ENCODE measurements around the gene SH3RF3.

Gene SH3RF3

DNA sequence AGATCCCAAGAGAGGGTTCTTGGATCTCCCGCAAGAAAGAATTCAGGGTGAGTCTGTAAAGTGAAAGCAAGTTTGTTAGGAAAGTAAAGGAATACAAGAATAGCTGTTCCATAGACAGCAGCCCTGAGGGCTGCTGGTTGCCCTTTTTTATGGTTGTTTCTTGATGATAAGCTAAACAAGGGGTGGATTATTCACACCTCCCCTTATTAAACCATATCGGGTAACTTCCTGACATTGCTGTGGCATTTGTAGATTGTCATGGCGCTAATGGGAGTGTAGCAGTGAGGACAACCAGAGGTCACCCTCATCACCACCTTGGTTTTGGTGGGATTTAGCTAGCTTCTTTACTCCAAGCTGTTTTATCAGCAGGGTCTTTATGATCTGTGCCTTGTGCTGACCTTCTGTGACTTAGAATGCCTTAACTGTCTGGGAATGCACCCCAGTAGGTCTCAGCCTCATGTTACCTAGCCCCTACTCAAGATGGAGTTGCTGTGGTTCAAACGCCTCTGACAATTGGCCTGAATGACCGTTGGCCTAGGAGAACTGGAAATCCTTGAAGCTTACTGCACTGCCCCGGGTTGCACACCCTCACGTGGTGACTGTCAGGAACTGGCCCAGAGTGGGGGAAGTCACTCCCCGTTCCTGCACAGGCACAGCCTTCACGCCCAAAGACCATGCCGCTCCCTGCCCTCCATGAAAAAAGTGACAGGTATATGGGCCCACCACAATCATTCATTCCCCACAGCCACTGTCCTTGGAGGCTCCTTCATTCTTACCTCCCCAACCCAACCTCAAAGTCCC, 347.8 kb downstream of the SH3RF3 start:
- no peaks in the 10 kb centered on the region for H3K9me3 ChIP-seq (ENCODE audit: insufficient read depth, low read length)
- no peaks in the 10 kb centered on the region for H3K36me3 ChIP-seq (ENCODE audit: insufficient read depth, insufficient read length, low read length)
- peaks cover 3% of the 10 kb centered on the region for H3K4me1 ChIP-seq (ENCODE audit: insufficient read depth, insufficient read length)
- no peak for DNase-seq (ENCODE audit: low read depth, low spot score)
- no peak overlapping the region for H3K9ac ChIP-seq (ENCODE audit: insufficient read length, low read depth)
- no peak for TF ChIP-seq SUZ12 (IDR thresholded peaks at IDR 0.05; ENCODE audit: extremely low read depth, insufficient read depth, insufficient read length)
- TF ChIP-seq YY1 (IDR thresholded peaks at IDR 0.05; ENCODE audit: insufficient read depth, insufficient read length) = no peak
- no peak for TF ChIP-seq ZNF274 (IDR thresholded peaks at IDR 0.05; ENCODE audit: low read depth, low read length)
- H3K27me3 ChIP-seq (ENCODE audit: insufficient read depth, insufficient read length) = no peaks in the 10 kb centered on the region
- H3K4me3 ChIP-seq (ENCODE audit: insufficient read length, low read depth) = no peak overlapping the region

DNA sequence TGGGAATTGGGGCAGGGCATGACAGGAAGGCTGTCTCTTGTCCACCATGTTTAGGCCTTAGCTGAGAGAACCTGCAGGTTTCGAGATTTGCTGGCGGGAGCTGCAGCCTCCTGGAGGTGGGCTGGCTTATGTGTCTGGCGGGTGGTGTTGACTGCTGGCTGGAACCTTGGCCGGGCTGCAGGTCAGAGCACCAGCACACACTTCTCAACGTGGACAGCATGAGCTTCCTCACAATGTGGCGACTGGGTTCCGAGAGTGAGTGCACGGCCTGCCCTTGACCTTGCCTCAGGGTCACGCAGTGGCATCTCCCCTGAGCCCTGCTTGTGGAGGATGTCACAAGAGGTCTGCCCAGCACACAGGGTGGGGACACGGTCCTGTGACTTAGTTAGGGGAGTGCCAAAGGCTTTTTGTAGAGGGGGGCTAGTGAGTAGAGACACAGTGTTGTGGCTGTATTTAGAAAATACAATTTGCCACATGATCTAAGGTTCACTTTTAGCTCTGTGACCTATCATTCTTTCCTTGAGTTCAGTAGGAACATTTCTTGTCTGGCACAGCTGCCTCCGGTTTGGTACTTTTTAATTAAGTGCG, 350.0 kb downstream of the SH3RF3 start:
- H3K4me1 ChIP-seq (ENCODE audit: insufficient read depth, insufficient read length) = peaks cover 6% of the 10 kb centered on the region

DNA sequence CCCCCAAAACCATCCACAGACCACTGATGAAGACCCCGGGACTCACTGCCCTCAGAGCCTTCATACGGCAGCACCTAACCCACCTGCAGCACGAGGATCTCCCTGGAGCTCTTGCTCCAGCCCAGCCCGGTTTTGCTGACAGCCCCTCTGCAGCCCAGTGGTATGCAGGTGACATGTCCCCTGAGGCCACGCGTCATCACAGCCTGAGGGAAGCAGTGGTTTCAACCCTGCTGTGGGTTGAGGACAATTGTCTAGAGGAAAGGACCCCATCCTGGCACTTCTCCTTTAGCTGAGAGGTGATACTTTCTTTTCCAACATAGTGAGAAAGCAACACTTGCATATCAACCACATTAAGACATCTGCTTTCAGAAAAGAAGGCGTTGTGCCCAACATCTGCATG, 350.8 kb downstream of the SH3RF3 start:
- H3K4me1 ChIP-seq (ENCODE audit: insufficient read depth, insufficient read length) = peaks cover 3% of the 10 kb centered on the region
- TF ChIP-seq YY1 (IDR thresholded peaks at IDR 0.05; ENCODE audit: insufficient read depth, insufficient read length) (no peak), SUZ12 (IDR thresholded peaks at IDR 0.05; ENCODE audit: extremely low read depth, insufficient read depth, insufficient read length) (no peak), ZNF274 (IDR thresholded peaks at IDR 0.05; ENCODE audit: low read depth, low read length) (no peak)

More for the DNA sequence above, 350.0 kb downstream of the SH3RF3 start:
- TF ChIP-seq SUZ12 (IDR thresholded peaks at IDR 0.05; ENCODE audit: extremely low read depth, insufficient read depth, insufficient read length) (no peak), ZNF274 (IDR thresholded peaks at IDR 0.05; ENCODE audit: low read depth, low read length) (no peak), YY1 (IDR thresholded peaks at IDR 0.05; ENCODE audit: insufficient read depth, insufficient read length) (no peak)
- no peaks in the 10 kb centered on the region for H3K9me3 ChIP-seq (ENCODE audit: insufficient read depth, low read length)
- no peaks in the 10 kb centered on the region for H3K36me3 ChIP-seq (ENCODE audit: insufficient read depth, insufficient read length, low read length)
- H3K27me3 ChIP-seq (ENCODE audit: insufficient read depth, insufficient read length) = no peaks in the 10 kb centered on the region
- no peak overlapping the region for H3K9ac ChIP-seq (ENCODE audit: insufficient read length, low read depth)
- no peak for DNase-seq (ENCODE audit: low read depth, low spot score)
- no peak overlapping the region for H3K4me3 ChIP-seq (ENCODE audit: insufficient read length, low read depth)

DNA sequence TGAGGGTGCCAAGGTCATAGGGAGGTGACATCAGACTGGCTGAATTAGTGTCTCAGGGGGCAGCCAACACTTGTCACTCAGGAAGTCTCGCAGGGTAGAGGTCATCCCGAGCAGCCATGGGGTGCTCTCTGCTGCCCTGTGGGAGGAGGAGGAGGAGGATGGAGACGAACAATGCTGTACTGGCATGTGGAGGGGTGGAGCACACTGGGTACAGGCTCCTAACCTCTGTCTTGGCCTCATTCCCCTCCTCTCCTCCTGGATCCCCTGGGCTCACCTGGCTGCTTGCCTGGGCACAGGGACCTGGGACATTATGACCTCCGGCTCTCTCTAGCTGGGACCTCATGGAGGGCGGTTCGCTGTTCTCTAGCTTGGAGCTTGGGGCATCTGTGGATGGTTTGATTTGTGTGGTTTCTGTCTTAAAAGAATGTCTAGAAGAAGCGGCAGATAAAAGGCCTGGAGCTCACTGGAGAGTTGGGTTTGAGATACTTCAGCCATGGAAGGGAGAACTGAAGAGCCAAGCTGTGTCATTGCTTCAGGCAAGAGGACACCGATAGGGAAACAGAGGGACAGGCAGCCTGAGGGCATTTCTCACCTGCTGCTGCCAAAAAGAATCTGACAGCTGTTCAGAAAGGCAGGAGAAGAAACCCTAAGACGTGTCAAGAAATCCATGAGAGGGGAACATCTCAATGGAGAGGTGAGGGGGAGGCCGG, 351.6 kb downstream of the SH3RF3 start:
- Histone ChIP-seq H3K9me3 (ENCODE audit: insufficient read depth, low read length) (no peaks in the 10 kb centered on the region), H3K4me1 (ENCODE audit: insufficient read depth, insufficient read length) (peaks cover 3% of the 10 kb centered on the region), H3K4me3 (ENCODE audit: insufficient read length, low read depth) (no peak overlapping the region), H3K9ac (ENCODE audit: insufficient read length, low read depth) (no peak overlapping the region), H3K27me3 (ENCODE audit: insufficient read depth, insufficient read length) (no peaks in the 10 kb centered on the region), H3K36me3 (ENCODE audit: insufficient read depth, insufficient read length, low read length) (no peaks in the 10 kb centered on the region)
- no peak for DNase-seq (ENCODE audit: low read depth, low spot score)
- no peak for TF ChIP-seq YY1 (IDR thresholded peaks at IDR 0.05; ENCODE audit: insufficient read depth, insufficient read length)
- TF ChIP-seq ZNF274 (IDR thresholded peaks at IDR 0.05; ENCODE audit: low read depth, low read length) = no peak
- TF ChIP-seq SUZ12 (IDR thresholded peaks at IDR 0.05; ENCODE audit: extremely low read depth, insufficient read depth, insufficient read length) = no peak

More for the DNA sequence above, 350.8 kb downstream of the SH3RF3 start:
- DNase-seq (ENCODE audit: low read depth, low spot score) = no peak
- Histone ChIP-seq H3K27me3 (ENCODE audit: insufficient read depth, insufficient read length) (no peaks in the 10 kb centered on the region), H3K36me3 (ENCODE audit: insufficient read depth, insufficient read length, low read length) (no peaks in the 10 kb centered on the region), H3K9ac (ENCODE audit: insufficient read length, low read depth) (no peak overlapping the region), H3K9me3 (ENCODE audit: insufficient read depth, low read length) (no peaks in the 10 kb centered on the region), H3K4me3 (ENCODE audit: insufficient read length, low read depth) (no peak overlapping the region)

DNA sequence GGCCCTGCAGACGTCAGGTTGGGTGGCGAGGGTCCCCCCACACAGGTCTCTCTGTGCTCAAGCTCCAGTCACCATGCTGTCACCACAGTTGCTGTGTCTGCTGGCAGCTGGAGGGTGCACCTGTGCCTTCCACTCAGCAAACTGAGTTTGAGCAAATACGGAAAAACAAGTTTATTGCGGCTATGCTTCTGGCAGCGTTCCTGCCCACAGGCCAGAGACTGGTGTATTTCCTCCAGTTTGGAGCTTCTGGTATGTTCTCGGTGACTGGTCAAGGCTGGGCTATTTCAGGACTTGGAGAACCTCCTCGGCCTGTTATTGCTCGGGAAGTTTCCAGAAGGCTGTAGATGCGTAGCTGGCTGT, 352.2 kb downstream of the SH3RF3 start:
- Histone ChIP-seq H3K36me3 (ENCODE audit: insufficient read depth, insufficient read length, low read length) (no peaks in the 10 kb centered on the region), H3K4me3 (ENCODE audit: insufficient read length, low read depth) (no peak overlapping the region), H3K4me1 (ENCODE audit: insufficient read depth, insufficient read length) (peaks cover 3% of the 10 kb centered on the region), H3K9ac (ENCODE audit: insufficient read length, low read depth) (no peak overlapping the region), H3K27me3 (ENCODE audit: insufficient read depth, insufficient read length) (peaks cover 3% of the 10 kb centered on the region), H3K9me3 (ENCODE audit: insufficient read depth, low read length) (no peaks in the 10 kb centered on the region)
- no peak for DNase-seq (ENCODE audit: low read depth, low spot score)
- TF ChIP-seq SUZ12 (IDR thresholded peaks at IDR 0.05; ENCODE audit: extremely low read depth, insufficient read depth, insufficient read length) (no peak), YY1 (IDR thresholded peaks at IDR 0.05; ENCODE audit: insufficient read depth, insufficient read length) (no peak), ZNF274 (IDR thresholded peaks at IDR 0.05; ENCODE audit: low read depth, low read length) (no peak)

DNA sequence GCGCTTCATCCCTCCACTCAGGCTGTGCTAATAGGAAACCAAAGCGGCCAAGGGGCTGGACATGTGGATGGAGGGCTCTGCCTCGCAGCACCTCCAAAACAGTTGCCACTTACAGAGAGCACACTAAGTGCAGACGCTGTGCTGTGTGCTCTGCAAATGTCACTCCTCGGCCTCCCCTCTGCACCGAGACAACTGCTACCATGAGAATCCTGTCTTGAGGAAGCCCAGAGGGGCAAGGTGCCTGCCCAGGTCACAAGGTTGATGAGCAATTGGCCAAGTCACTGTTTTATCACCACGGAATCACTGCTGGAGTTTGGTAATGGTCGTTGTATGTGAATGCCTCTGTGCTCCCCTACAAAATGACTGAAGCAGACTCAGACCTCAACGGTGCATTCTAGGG, 352.6 kb downstream of the SH3RF3 start:
- Histone ChIP-seq H3K4me1 (ENCODE audit: insufficient read depth, insufficient read length) (peaks cover 3% of the 10 kb centered on the region), H3K9me3 (ENCODE audit: insufficient read depth, low read length) (no peaks in the 10 kb centered on the region), H3K36me3 (ENCODE audit: insufficient read depth, insufficient read length, low read length) (no peaks in the 10 kb centered on the region), H3K9ac (ENCODE audit: insufficient read length, low read depth) (no peak overlapping the region), H3K27me3 (ENCODE audit: insufficient read depth, insufficient read length) (peaks cover 3% of the 10 kb centered on the region), H3K4me3 (ENCODE audit: insufficient read length, low read depth) (no peak overlapping the region)
- TF ChIP-seq ZNF274 (IDR thresholded peaks at IDR 0.05; ENCODE audit: low read depth, low read length) (no peak), YY1 (IDR thresholded peaks at IDR 0.05; ENCODE audit: insufficient read depth, insufficient read length) (no peak), SUZ12 (IDR thresholded peaks at IDR 0.05; ENCODE audit: extremely low read depth, insufficient read depth, insufficient read length) (no peak)
- DNase-seq (ENCODE audit: low read depth, low spot score) = no peak

DNA sequence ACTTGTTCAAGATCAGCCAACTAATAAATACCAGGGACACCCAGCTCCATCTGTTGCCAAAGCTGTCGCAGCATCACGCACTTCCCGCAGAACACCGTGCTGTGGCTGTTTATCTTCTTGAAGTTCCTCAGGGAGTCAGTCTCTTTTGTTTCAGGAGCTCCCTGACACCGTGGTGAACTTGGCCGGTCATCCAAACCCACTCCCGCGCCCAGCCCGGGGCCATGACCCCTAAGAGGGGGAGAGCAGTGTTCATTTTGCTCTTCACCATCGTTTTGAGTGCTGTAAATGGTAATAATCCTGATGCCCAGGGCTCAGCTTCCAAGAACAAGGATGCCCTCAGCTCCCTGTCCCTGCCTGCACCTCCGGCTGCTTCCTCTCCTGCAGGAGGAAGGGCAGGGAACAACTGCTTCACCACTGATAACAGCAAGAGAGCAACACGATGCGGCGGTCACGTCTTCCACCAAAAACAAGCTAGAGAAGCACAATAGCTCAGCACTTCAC, 353.4 kb downstream of the SH3RF3 start:
- Histone ChIP-seq H3K4me1 (ENCODE audit: insufficient read depth, insufficient read length) (peaks cover 3% of the 10 kb centered on the region), H3K36me3 (ENCODE audit: insufficient read depth, insufficient read length, low read length) (no peaks in the 10 kb centered on the region), H3K27me3 (ENCODE audit: insufficient read depth, insufficient read length) (peaks cover 3% of the 10 kb centered on the region), H3K9ac (ENCODE audit: insufficient read length, low read depth) (no peak overlapping the region), H3K4me3 (ENCODE audit: insufficient read length, low read depth) (no peak overlapping the region), H3K9me3 (ENCODE audit: insufficient read depth, low read length) (no peaks in the 10 kb centered on the region)
- no peak for TF ChIP-seq ZNF274 (IDR thresholded peaks at IDR 0.05; ENCODE audit: low read depth, low read length)
- no peak for TF ChIP-seq YY1 (IDR thresholded peaks at IDR 0.05; ENCODE audit: insufficient read depth, insufficient read length)
- no peak for TF ChIP-seq SUZ12 (IDR thresholded peaks at IDR 0.05; ENCODE audit: extremely low read depth, insufficient read depth, insufficient read length)
- no peak for DNase-seq (ENCODE audit: low read depth, low spot score)

Measured in NT2/D1 (cell line).